Calu3 (cell line): ENCODE data around the gene ZBTB12. TPM values are rescaled to one million over a fixed set of nuclear protein-coding genes. Genes with fewer than 3 reads are reported as not detected.
"Not testable (repeated sequence)": the region's sequence is repeated elsewhere in the genome, so short reads cannot be mapped to it uniquely, and the experiment has no call there.

Experiments used
- BruUV-seq: library from RNA; stranded (reverse); fragments of 400-500 nt; replicated peaks from 2 replicates; lab custom pipeline; 2021; lab: Mats Ljungman, UMichigan
- CTCF ChIA-PET: fragments of 300-600 bp; sonication (Branson Sonifier 250); formaldehyde crosslinking; loops from one replicate; lab custom pipeline; 2022; ENCODE audit warnings: antibody characterized with exemption; lab: Charles Lee
- DNase-seq: peaks from one replicate; pipeline ENCODE4 v3.0.0; 2022
- H3K27ac Mint-ChIP-seq: one replicate; pipeline ENCODE4 v1.8.0; 2022; ENCODE audit warnings: mixed read lengths; ENCODE audit not compliant: unreplicated experiment
- H3K27me3 Mint-ChIP-seq: one replicate; pipeline ENCODE4 v1.8.0; 2022; ENCODE audit warnings: mixed read lengths; ENCODE audit not compliant: unreplicated experiment
- H3K36me3 Mint-ChIP-seq: one replicate; pipeline ENCODE4 v1.8.0; 2022; ENCODE audit warnings: mild to moderate bottlenecking, moderate library complexity, mixed read lengths; ENCODE audit not compliant: insufficient read depth, unreplicated experiment
- H3K4me1 Mint-ChIP-seq: one replicate; pipeline ENCODE4 v1.8.0; 2022; ENCODE audit warnings: mild to moderate bottlenecking, low read depth, mixed read lengths; ENCODE audit not compliant: unreplicated experiment
- H3K4me3 Mint-ChIP-seq: one replicate; pipeline ENCODE4 v1.8.0; 2022; ENCODE audit warnings: mild to moderate bottlenecking, low read depth, moderate library complexity, mixed read lengths; ENCODE audit not compliant: unreplicated experiment
- H3K9me3 Mint-ChIP-seq: one replicate; pipeline ENCODE4 v1.8.0; 2022; ENCODE audit warnings: low read depth, mixed read lengths; ENCODE audit not compliant: unreplicated experiment
- intact Hi-C: fragments of 100-400 bp; cut with micrococcal nuclease; formaldehyde crosslinking; loops from one replicate; pipeline ENCODE4 v1.10.0; 2022; ENCODE audit not compliant: unreplicated experiment
- total RNA-seq: library from RNA; stranded (reverse); gene quantifications from 2 replicates; pipeline ENCODE4 v1.2.3, GENCODE V29; 2022
- TF ChIP-seq, protein P1 (sequence below): fragments of 200-600 bp; IDR thresholded peaks from one replicate; pipeline ENCODE4 v1.8.0; 2022; ENCODE audit warnings: antibody characterized with exemption; ENCODE audit not compliant: unreplicated experiment

Gene ZBTB12
- total RNA-seq, 1 experiment from 2014 or later = 28.1 TPM

DNA sequence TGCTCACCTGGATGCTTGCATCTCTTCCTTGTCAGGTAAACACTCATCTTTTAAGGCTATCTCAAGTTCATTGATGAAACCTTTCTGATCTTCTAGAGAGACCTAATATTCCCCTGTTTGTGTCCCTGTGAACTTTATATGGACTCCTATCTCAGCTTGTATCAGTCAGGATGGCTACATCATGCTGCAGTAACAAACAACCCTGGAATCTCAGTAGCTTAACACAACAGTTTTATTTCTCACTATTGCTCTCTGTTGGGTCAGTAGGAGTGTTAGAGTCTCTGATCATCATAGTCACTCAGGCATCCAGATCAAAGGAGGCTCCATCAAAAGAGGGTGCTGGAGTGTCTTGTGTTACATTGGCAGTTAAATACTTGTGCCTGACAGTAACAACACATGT lies 13.5 kb upstream of the ZBTB12 start:
- H3K27ac Mint-ChIP-seq = no peak overlapping the region
- CTCF ChIA-PET = interaction anchor here (0.5 kb wide), 1 partner anchor 33 kb away, joined by 3 read pairs; no protein-coding TSS in a partner anchor

DNA sequence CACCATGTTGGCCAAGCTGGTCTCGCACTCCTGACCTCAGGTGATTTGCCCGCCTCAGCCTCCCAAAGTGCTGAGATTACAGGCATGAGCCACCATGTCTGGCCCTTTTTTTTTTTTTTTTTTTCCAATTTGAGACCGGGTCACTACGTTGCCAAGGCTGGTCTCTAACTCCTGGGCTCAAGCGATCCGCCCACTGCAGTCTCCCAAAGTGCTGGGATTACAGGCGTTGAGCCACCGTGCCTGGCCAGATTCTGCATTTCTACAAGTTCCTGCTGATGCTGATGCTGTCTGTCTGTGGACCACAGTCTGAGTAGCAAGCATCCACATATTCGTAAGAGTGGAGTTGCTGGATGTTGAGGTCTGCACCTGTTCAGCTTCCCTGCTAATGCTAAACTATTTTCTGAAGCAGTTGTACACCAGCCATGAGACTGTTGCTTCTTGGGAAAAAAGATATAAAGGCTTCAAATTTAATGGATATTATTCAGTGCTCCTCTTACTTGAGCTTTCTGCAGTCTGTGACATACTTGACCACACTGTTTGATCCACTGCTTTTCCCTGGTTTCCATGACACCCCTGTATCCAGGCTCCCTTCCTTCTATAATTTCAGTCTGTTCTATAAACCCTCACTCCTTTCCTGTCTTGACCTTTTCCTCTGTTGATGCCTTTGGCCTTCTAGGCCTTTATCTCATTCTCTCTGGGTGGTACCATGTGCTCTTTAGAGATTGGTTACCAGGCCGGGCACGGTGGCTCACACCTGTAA lies 10.1 kb upstream of the ZBTB12 start:
- H3K4me1 Mint-ChIP-seq = peaks cover 35% of the 10 kb centered on the region
- DNase-seq = no peak
- intact Hi-C loops = no loop called here
- TF ChIP-seq, protein P1, sequence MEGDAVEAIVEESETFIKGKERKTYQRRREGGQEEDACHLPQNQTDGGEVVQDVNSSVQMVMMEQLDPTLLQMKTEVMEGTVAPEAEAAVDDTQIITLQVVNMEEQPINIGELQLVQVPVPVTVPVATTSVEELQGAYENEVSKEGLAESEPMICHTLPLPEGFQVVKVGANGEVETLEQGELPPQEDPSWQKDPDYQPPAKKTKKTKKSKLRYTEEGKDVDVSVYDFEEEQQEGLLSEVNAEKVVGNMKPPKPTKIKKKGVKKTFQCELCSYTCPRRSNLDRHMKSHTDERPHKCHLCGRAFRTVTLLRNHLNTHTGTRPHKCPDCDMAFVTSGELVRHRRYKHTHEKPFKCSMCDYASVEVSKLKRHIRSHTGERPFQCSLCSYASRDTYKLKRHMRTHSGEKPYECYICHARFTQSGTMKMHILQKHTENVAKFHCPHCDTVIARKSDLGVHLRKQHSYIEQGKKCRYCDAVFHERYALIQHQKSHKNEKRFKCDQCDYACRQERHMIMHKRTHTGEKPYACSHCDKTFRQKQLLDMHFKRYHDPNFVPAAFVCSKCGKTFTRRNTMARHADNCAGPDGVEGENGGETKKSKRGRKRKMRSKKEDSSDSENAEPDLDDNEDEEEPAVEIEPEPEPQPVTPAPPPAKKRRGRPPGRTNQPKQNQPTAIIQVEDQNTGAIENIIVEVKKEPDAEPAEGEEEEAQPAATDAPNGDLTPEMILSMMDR = no peak
- CTCF ChIA-PET = interaction anchor here (1.8 kb wide), 1 partner anchor 33 kb away, joined by 6 read pairs; the partner anchor contains the start of gene CFB
- H3K9me3 Mint-ChIP-seq = peaks cover 2% of the 10 kb centered on the region
- no peak overlapping the region for H3K4me3 Mint-ChIP-seq
- peaks cover 4% of the 10 kb centered on the region for H3K36me3 Mint-ChIP-seq
- peak overlapping the region; percentile 7 for H3K27ac Mint-ChIP-seq
- BruUV-seq = no TSS peak
- H3K27me3 Mint-ChIP-seq = no peaks in the 10 kb centered on the region

More for the DNA sequence above, 13.5 kb upstream of the ZBTB12 start:
- no peaks in the 10 kb centered on the region for H3K27me3 Mint-ChIP-seq
- no peaks in the 10 kb centered on the region for H3K36me3 Mint-ChIP-seq
- peaks cover 28% of the 10 kb centered on the region for H3K4me1 Mint-ChIP-seq
- DNase-seq = no peak
- H3K4me3 Mint-ChIP-seq = no peak overlapping the region
- no TSS peak for BruUV-seq
- TF ChIP-seq, protein P1 = no peak
- H3K9me3 Mint-ChIP-seq = peaks cover 2% of the 10 kb centered on the region
- intact Hi-C loops = no loop called here

DNA sequence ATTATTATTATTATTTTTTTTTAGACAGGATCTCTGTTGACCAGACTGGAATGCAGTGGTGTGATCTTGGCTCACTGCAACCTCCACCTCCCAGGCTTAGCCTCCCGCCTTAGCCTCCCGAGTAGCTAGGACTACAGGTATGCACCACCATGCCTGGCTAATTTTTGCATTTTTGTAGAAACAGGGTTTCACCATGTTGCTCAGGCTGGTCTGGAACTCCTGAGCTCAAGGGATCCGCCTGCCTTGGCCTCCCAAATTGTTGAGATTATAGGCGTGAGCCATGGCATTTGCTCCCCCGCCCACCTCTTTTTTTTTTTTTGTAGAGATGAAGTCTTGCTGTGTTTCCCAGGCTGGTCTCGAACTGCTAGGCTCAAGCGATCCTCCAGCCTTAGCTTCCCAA lies 7.4 kb upstream of the ZBTB12 start:
- H3K27me3 Mint-ChIP-seq, H3K27ac Mint-ChIP-seq, DNase-seq, H3K9me3 Mint-ChIP-seq, intact Hi-C loops, H3K4me3 Mint-ChIP-seq, BruUV-seq: not testable (repeated sequence)
- Mint-ChIP-seq H3K4me1 (peaks cover 33% of the 10 kb centered on the region), H3K36me3 (peaks cover 11% of the 10 kb centered on the region)
- CTCF ChIA-PET = interaction anchor here (1.1 to 2.3 kb wide), 4 partner anchors 12 to 50 kb away, joined by 3 to 9 read pairs (median 5); partner anchors contain the start of genes CFB, EHMT2, NELFE and SKIC2

DNA sequence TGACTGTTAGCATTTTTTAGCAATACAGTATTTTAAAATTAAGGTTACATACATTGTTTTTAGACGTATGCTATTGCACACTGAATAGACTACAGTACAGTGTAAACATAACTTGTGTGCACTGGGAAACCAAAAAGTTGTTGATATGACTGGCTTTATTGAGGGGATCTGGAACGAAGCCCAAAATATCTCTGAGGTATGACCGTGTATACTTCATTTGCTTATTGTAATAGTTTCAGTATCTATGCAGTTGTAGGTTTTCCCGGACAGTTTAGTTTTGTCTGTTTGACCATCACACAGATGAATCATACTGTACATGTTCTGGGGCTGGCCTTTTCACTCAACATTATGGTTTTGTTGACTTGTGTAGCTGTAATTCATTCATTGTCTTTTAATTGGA lies 6.9 kb upstream of the ZBTB12 start:
- intact Hi-C loops = no loop called here
- TF ChIP-seq, protein P1 = no peak
- CTCF ChIA-PET = interaction anchor here (0.6 to 2.3 kb wide), 4 partner anchors 11 to 375 kb away, joined by 3 to 9 read pairs (median 5); partner anchors contain the start of genes CFB and EHMT2
- H3K4me1 Mint-ChIP-seq = peaks cover 33% of the 10 kb centered on the region
- no TSS peak for BruUV-seq
- no peaks in the 10 kb centered on the region for H3K9me3 Mint-ChIP-seq
- DNase-seq = no peak
- no peak overlapping the region for H3K27ac Mint-ChIP-seq
- H3K27me3 Mint-ChIP-seq = no peaks in the 10 kb centered on the region
- H3K36me3 Mint-ChIP-seq = peaks cover 11% of the 10 kb centered on the region
- H3K4me3 Mint-ChIP-seq = no peak overlapping the region

DNA sequence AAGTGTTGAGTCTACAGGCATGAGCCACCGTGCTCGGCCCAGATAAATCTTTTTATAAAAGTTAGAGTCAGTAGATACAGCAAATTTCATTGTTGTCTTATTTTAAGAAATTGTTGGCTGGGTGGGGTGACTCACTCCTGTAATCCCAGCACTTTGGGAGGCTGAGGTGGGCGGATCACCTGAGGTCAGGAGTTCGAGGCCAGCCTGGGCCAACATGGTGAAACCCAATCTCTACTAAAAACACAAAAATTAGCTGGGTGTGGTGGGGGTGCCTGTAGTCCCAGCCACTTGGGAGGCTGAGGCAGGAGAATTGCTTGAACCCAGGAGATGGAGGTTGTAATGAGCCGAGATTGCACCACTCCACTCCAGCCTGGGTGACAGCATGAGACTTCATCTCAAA lies 6.4 kb upstream of the ZBTB12 start:
- H3K4me1 Mint-ChIP-seq = peaks cover 36% of the 10 kb centered on the region
- H3K27me3 Mint-ChIP-seq, BruUV-seq, DNase-seq, H3K27ac Mint-ChIP-seq, H3K9me3 Mint-ChIP-seq, H3K4me3 Mint-ChIP-seq, intact Hi-C loops: not testable (repeated sequence)
- peaks cover 11% of the 10 kb centered on the region for H3K36me3 Mint-ChIP-seq
- CTCF ChIA-PET = interaction anchor here (0.6 to 1.5 kb wide), 2 partner anchors 11 to 375 kb away, joined by 3 to 5 read pairs; partner anchors contain the start of gene EHMT2
